GM18951 (cell line): Measurements from ENCODE around the gene CALM3.

Experiments used
- POLR2A ChIP-seq: IDR thresholded peaks from 4 replicates; pipeline ENCODE4 v1.6.1; 2011; ENCODE audit warnings: mild to moderate bottlenecking; ENCODE audit not compliant: insufficient read length, insufficient read depth; ENCODE audit errors: extremely low read depth
- in situ Hi-C: fragments of 300-500 bp; cut with MboI; formaldehyde crosslinking; loops from one replicate; pipeline ENCODE4 v1.12.0; 2022; ENCODE audit warnings: low sequenced_read_pairs, mixed read lengths, inconsistent platforms; ENCODE audit not compliant: unreplicated experiment

The CALM3 gene

DNA sequence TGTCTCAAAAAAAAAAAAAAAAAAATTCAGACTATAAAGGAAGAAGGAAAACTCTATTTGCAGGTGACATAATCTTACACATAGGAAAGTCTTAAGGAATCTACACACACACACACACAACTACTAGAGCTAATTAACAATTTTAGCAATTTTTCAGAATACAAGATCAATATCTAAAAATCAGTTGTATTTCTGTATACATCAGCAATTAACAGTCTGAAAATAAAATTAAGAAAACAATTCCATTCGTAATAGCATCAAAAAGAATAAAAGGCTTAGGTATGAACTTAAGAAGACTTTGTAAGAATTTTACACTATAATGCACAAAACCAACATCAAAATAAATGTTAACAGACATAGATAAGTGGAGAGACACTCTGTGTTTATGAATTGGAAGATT is 15.6 kb upstream of the CALM3 start:
- no peak for TF ChIP-seq POLR2A
- in situ Hi-C loops = no loop called here

DNA sequence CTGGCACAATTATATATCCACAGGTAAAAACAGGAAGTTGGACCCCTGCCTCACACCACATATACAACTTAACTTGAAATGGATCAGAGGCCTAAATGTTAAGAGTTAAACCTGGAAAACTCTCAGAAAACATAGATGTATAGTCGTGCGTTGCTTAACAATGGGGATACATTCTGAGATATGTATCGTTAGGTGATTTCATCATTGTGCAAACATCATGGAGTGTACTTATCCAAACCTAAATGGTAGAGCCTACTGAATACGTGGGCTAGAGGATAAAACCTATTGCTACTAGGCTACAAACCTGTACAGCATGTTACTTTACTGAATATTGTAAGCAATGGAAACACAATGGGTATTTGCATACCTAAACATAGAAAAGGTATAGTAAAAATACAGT is 14.8 kb upstream of the CALM3 start:
- TF ChIP-seq POLR2A = no peak
- in situ Hi-C loops = no loop called here

DNA sequence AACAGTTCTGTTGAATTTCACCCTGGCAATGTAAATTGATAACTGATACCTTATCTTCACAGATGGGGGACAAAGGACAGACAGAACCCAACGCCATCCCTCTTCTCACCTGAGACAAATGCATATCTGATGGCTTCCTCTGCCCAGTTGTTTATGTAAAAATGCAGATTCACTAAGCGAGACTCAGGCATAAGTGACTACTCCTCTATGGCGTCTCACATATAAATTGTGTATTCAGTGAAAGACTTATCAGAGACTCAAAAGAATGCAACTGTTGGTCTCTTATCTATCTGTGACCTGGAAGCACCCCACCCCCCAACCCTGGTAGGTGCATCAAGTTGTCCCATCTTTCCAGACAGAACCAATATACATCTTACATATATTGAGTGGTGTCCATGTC is 13.3 kb upstream of the CALM3 start:
- no peak for TF ChIP-seq POLR2A
- in situ Hi-C loops = no loop called here

DNA sequence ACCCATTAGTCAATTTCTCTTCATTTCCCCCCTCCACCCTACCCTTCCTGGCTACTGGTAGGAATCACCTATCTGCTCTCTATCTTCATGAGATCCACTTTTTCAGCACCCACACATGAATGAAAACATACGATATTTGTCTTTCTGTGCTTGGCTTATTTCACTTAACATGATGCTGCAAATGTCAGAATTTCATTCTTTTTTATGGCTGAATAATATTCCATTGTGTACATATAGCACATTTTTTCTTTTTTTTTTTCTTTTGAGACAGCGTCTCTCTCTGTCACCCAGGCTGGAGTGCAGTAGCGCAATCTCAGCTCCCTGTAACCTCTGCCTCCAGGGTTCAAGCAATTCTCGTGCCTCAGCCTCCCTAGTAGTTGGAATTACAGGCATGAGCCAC is 9.9 kb upstream of the CALM3 start:
- in situ Hi-C loops = no loop called here
- TF ChIP-seq POLR2A = no peak

GRCh38 chr19:46591870-46592269 is 9.3 kb upstream of the CALM3 start:
- TF ChIP-seq POLR2A = no peak
- in situ Hi-C loops = no loop called here

- in situ Hi-C loops = no loop called here
- TF ChIP-seq POLR2A = no peak
These were observed 5.1 kb upstream of the CALM3 start for GRCh38 chr19:46596008-46596407.

GRCh38 chr19:46598372-46598917 is 2.7 kb upstream of the CALM3 start:
- no peak for TF ChIP-seq POLR2A
- in situ Hi-C loops = no loop called here

- no peak for TF ChIP-seq POLR2A
- in situ Hi-C loops = no loop called here
These were observed 1.3 kb upstream of the CALM3 start for GRCh38 chr19:46599716-46600373.

DNA sequence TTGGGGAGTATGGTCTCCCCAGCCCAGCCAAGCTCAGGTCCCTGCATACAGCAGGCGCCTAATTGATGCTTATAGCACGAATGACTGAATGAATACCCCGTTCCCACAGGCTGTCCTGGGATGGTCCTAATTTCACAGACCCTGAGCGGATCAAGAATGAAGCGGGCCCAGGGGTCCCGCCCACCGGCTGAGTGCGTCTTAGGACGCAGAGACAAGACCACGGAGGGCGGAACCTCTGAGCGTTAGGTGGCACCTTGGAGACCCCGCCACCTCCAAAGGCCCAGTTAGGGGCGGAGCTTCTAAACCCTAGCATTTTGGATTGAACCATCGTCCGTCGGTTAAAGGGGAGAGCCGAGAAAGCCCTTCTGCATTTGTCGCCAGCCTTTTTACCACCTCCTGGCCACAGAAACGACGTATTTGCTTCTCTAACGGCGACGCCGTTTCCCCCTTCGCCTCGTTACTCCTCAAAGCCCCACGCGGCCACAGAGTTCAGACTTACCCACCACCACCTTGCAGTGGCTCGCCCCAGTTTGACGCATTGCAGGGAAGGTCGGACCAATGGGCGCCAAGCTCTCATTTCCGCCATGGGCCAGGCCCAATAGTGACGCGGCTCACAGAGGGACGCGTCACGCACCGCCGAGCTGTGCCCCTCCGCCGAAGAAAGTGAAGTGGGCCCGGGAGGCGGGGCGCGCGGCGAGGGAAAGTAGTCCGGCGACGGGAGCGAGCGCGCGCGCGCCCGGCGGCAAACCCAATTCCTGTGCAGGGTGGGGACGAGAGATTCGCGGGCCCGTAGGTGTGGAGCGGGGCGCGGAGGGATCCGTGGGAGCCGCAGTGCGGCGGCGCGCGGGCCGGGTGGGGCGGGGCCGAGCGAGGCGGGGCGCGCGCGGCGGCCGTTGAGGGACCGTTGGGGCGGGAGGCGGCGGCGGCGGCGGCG is 479 bp upstream of the CALM3 start:
- in situ Hi-C loops = no loop called here
- TF ChIP-seq POLR2A = peak; percentile 83

- TF ChIP-seq POLR2A = no peak
- in situ Hi-C loops = no loop called here
These were observed 1.5 kb downstream of the CALM3 start for GRCh38 chr19:46602392-46603194.

DNA sequence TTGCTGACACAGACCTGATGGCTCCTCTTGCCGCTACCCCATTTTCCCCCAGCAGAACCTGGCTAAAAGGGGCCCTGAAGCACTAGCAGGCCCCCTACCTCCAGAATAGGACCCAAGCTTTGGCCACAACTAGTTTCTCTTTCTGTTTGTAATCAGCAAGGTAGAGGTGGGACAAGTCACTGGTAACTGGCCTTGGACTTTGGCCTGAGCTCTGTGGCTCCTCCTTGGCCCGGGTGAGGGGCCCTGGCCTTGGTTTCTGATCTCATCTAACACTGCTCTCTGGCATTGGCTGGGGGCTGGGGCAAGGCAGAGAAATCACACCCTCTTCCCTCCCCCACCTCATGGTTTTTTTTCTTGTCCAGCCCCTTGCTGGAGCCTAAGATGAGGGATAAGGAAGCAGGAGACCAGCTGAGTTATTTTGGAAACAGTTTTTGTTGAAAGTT is 2.1 kb downstream of the CALM3 start:
- in situ Hi-C loops = no loop called here
- no peak for TF ChIP-seq POLR2A

DNA sequence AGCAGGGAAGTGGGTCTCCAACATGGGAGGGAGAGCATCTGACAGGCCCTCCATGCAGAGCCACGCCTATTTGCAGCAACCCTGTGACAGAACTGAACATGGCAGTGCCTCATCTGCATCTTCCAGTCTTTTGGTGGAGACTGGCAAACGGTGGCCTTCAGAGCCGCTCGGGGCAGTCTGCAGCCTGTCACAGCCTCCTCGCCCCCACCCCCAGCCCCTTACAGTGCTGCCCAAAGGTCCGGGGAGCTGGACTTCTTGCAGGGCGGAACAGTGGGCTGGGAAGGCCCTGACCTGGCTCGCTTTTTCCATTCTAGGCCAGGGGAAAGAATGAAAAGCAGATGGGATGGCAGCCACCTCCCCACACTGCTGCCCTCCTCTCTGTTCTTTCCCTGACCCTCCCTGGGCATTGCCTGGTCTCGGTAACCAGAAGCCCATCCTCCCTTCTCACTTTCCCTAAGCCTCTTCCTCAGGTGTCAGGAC is 2.7 kb downstream of the CALM3 start:
- in situ Hi-C loops = no loop called here
- TF ChIP-seq POLR2A = no peak
